ENCODE measurements around the gene NOXA1. TPM values are rescaled to one million over a fixed set of nuclear protein-coding genes. Genes with fewer than 3 reads are reported as not detected.

Gene NOXA1
- polyA plus RNA-seq, 1 donor from 2014 or later = 1.7 TPM

DNA sequence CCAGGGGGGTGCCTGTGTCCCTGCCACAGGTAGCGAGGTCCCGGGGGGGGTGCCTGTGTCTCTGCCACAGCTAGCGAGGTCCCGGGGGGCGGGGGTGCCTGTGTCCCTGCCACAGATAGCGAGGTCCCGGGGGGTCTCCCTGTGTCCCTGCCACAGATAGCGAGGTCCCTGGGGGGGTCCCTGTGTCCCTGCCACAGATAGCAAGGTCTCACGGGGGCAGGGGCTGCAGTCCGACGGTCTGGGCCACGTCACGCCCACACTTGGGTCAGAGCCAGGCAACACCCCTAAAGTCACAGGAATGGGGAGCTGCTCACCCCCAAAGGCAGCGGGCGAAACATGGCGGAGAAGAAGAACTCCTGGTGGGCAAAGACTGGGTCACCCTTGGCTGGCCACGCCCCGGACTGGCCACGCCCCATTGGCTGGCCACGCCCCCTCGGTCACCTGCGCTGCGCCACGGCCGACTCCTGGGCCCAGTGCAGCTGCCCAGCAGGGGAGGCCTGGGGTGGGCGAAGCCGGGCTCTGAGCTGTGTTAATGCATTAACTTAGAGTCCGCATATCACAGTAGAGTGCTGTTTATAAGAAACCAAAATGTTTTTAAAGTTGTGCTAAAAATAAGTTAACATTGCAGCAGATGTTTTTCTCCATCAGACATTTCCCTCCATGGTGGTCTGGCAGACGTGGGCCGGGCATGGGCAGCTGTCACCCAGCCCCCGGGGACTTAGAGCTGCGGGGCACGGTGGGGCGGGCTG, 7.0 kb downstream of the NOXA1 start:
- no peaks in the 10 kb centered on the region for H3K79me2 ChIP-seq (replicated peaks; ENCODE audit: insufficient read depth, low read length)
- H3K9me2 ChIP-seq (ENCODE audit: insufficient read depth, low read length) = no peaks in the 10 kb centered on the region
- H3K27me3 ChIP-seq (ENCODE audit: insufficient read depth, low read depth, low read length) = no peaks in the 10 kb centered on the region
- no peak overlapping the region for H2AFZ ChIP-seq (ENCODE audit: low read depth, low read length)
- H4K20me1 ChIP-seq (ENCODE audit: insufficient read depth) = no peaks in the 10 kb centered on the region
- no peaks in the 10 kb centered on the region for H3F3A ChIP-seq (ENCODE audit: insufficient read depth, low read length, poor library complexity, severe bottlenecking)
- H3K36me3 ChIP-seq (ENCODE audit: insufficient read depth, low read length) = no peaks in the 10 kb centered on the region
- TF ChIP-seq, protein P1, sequence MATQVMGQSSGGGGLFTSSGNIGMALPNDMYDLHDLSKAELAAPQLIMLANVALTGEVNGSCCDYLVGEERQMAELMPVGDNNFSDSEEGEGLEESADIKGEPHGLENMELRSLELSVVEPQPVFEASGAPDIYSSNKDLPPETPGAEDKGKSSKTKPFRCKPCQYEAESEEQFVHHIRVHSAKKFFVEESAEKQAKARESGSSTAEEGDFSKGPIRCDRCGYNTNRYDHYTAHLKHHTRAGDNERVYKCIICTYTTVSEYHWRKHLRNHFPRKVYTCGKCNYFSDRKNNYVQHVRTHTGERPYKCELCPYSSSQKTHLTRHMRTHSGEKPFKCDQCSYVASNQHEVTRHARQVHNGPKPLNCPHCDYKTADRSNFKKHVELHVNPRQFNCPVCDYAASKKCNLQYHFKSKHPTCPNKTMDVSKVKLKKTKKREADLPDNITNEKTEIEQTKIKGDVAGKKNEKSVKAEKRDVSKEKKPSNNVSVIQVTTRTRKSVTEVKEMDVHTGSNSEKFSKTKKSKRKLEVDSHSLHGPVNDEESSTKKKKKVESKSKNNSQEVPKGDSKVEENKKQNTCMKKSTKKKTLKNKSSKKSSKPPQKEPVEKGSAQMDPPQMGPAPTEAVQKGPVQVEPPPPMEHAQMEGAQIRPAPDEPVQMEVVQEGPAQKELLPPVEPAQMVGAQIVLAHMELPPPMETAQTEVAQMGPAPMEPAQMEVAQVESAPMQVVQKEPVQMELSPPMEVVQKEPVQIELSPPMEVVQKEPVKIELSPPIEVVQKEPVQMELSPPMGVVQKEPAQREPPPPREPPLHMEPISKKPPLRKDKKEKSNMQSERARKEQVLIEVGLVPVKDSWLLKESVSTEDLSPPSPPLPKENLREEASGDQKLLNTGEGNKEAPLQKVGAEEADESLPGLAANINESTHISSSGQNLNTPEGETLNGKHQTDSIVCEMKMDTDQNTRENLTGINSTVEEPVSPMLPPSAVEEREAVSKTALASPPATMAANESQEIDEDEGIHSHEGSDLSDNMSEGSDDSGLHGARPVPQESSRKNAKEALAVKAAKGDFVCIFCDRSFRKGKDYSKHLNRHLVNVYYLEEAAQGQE (IDR thresholded peaks at IDR 0.05; ENCODE audit: borderline replicate concordance) = no peak
- TF ChIP-seq POLR2AphosphoS5 (IDR thresholded peaks at IDR 0.05) (no peak), TAF1 (IDR thresholded peaks at IDR 0.05; ENCODE audit: low read depth) (no peak), SMC3 (conservative IDR thresholded peaks at IDR 0.05; ENCODE audit: poor library complexity) (no peak), RAD21 (conservative IDR thresholded peaks at IDR 0.05) (no peak), MXI1 (conservative IDR thresholded peaks at IDR 0.05; ENCODE audit: poor library complexity, severe bottlenecking) (no peak), EZH2 (IDR thresholded peaks at IDR 0.05; ENCODE audit: borderline replicate concordance, insufficient read depth, low read length, poor library complexity, severe bottlenecking) (no peak)
- TF ChIP-seq, protein P2, sequence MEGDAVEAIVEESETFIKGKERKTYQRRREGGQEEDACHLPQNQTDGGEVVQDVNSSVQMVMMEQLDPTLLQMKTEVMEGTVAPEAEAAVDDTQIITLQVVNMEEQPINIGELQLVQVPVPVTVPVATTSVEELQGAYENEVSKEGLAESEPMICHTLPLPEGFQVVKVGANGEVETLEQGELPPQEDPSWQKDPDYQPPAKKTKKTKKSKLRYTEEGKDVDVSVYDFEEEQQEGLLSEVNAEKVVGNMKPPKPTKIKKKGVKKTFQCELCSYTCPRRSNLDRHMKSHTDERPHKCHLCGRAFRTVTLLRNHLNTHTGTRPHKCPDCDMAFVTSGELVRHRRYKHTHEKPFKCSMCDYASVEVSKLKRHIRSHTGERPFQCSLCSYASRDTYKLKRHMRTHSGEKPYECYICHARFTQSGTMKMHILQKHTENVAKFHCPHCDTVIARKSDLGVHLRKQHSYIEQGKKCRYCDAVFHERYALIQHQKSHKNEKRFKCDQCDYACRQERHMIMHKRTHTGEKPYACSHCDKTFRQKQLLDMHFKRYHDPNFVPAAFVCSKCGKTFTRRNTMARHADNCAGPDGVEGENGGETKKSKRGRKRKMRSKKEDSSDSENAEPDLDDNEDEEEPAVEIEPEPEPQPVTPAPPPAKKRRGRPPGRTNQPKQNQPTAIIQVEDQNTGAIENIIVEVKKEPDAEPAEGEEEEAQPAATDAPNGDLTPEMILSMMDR (IDR thresholded peaks at IDR 0.05; ENCODE audit: poor library complexity, severe bottlenecking) = no peak
- no peak overlapping the region for H3K27ac ChIP-seq (ENCODE audit: low read length)
- H3K4me3 ChIP-seq (ENCODE audit: low read length) = no peak overlapping the region
- no peaks in the 10 kb centered on the region for H3K9me3 ChIP-seq (ENCODE audit: low read length)
- no peak overlapping the region for H3K9ac ChIP-seq (ENCODE audit: low read length)
- H3K4me2 ChIP-seq (ENCODE audit: low read length) = no peak overlapping the region

DNA sequence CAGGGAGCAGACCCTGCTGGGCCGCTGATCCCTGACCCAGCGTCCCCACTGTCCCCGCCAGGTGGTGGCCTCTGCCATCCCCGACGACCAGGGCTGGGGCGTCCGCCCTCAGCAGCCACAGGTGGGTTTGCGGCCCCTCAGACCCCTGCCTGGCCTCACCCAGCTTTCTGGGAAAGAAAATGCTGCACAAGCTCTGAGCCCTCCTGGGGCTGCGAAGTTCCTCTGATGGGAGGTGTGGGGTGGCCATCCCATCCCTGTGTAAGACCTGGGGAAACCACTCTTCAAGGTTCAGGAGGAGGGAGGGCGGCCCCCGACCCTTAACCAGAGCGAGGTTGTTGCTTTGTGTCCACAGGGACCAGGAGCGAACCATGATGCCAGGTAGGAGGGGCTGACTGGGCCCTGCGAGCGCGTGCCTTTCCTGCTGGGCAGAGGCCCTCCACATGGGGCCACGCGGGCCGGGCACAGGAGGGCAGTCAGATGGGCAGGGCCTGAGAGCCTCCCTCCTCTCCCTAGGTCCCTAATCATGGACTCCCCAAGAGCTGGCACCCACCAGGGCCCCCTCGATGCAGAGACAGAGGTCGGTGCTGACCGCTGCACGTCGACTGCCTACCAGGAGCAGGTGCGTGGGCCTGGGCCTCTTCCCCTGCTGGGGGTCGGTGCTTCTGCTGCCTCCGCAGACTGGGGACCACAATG, 7.7 kb downstream of the NOXA1 start:
- Histone ChIP-seq H3K4me3 (ENCODE audit: low read length) (no peak overlapping the region), H4K20me1 (ENCODE audit: insufficient read depth) (no peaks in the 10 kb centered on the region), H3K27ac (ENCODE audit: low read length) (no peak overlapping the region), H3K36me3 (ENCODE audit: insufficient read depth, low read length) (no peaks in the 10 kb centered on the region), H3K79me2 (replicated peaks; ENCODE audit: insufficient read depth, low read length) (no peaks in the 10 kb centered on the region), H3K9ac (ENCODE audit: low read length) (no peak overlapping the region), H3K4me2 (ENCODE audit: low read length) (no peak overlapping the region), H2AFZ (ENCODE audit: low read depth, low read length) (no peak overlapping the region), H3K9me2 (ENCODE audit: insufficient read depth, low read length) (no peaks in the 10 kb centered on the region), H3K9me3 (ENCODE audit: low read length) (no peaks in the 10 kb centered on the region), H3K27me3 (ENCODE audit: insufficient read depth, low read depth, low read length) (no peaks in the 10 kb centered on the region), H3F3A (ENCODE audit: insufficient read depth, low read length, poor library complexity, severe bottlenecking) (no peaks in the 10 kb centered on the region)
- TF ChIP-seq RAD21 (conservative IDR thresholded peaks at IDR 0.05) (no peak), MXI1 (conservative IDR thresholded peaks at IDR 0.05; ENCODE audit: poor library complexity, severe bottlenecking) (no peak), EZH2 (IDR thresholded peaks at IDR 0.05; ENCODE audit: borderline replicate concordance, insufficient read depth, low read length, poor library complexity, severe bottlenecking) (no peak), EP300 (conservative IDR thresholded peaks at IDR 0.05; ENCODE audit: poor library complexity, severe bottlenecking) (no peak), POLR2AphosphoS5 (IDR thresholded peaks at IDR 0.05) (no peak), SMC3 (conservative IDR thresholded peaks at IDR 0.05; ENCODE audit: poor library complexity) (no peak), TAF1 (IDR thresholded peaks at IDR 0.05; ENCODE audit: low read depth) (no peak)
- TF ChIP-seq, protein P2 (IDR thresholded peaks at IDR 0.05; ENCODE audit: poor library complexity, severe bottlenecking) = no peak
- TF ChIP-seq, protein P1 (IDR thresholded peaks at IDR 0.05; ENCODE audit: borderline replicate concordance) = no peak

Data from neural cell (in vitro differentiated cells).